Measurements from ENCODE around the gene COPS3.

Gene COPS3

DNA sequence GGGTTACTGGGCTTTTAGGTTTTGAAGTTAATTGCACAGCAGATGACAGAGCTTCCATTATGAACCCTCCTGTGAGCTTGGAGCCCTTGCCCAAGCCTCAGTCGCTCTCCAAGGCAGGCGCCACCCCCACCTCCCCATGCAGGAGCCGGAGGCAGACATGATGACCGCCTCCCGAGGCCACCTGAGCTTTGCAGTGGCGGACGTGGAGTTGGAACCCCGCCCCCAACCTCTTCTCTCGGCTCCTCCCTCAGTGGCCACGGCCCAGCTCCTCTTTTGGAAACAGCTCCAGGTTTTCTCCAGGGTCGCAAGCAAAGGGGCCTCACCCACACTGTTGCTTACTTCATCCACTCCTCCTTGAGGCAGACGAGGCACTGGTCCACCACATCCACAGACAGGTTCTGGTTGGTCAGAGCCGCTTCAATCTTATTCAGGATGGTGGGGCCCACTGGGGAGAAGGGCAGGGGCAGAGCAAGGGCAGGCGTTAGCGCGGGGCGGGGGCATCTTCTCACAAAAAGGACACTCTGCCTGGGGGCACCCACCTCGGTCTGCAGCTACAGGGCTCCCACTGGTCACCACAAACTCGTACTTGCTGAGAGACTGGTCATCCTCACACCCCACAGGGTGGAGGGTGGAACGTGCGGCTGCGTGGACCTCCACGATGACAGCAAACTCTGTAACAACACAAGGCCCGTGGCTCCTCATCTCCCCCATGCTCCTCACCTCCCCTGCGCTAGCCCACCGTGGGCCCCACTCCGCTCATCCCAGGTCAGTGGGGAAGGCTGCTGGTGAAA is 66.2 kb downstream of the COPS3 start:
- DNase-seq, result no peak

DNA sequence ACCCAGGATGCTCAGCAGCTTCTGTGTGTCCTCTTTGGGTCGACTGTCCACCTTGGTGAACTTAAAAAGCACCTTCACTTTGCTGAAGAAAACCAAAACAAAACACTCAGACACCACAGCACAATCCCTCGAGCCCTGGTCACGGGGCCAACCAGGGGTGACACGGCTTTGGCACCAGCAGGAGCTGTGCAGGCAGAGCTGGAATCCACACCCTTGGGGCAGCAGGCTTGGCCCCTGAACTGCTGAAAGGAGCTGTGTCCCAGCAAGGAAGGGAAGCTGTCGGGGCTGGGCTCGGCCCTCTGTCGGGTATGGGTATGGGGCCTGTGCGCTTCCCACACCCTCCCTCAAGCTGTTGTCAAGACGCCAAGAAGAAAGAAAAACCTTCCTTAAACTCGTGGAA is 67.3 kb downstream of the COPS3 start:
- DNase-seq, result no peak

DNA sequence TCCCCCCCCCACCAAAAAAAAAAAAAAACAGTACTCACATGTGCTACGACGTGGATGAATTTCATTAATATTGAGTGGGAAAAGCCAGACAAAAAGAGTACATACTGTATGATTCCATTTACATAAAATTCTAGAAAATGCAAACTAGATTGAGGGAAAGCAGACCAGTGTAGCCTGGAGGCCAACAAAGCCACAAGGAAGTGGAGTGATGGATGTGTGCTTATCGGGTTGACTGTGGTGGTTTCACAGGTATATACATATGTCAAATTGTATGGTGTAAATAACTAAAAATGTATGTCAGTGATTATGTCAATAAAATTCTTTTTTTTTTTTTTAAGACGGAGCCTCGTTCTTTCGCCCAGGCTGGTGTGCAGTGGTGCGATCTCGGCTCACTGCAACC is 73.0 kb downstream of the COPS3 start:
- DNase-seq, result no peak

DNA sequence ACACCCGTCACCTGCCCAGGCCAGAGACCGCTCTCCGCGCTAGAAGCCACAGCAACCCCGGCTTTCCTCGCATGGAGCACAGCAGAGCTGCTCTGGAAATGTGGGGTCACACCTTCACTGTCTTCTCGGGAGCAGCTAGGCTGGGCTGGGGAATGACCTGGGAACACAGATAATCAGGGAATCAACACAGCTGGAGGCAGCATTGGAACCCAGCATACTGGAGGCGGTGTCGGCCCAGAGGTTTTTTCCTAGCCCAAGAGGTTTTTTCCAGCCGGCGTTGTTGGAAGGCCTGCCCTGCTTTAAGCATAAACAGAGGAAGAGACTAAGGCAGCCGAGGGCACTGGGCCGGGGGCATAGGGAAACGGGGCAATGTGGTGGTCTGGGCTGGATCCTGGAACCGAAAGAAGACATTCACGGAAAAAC is 74.1 kb downstream of the COPS3 start:
- DNase-seq, result no peak

DNA sequence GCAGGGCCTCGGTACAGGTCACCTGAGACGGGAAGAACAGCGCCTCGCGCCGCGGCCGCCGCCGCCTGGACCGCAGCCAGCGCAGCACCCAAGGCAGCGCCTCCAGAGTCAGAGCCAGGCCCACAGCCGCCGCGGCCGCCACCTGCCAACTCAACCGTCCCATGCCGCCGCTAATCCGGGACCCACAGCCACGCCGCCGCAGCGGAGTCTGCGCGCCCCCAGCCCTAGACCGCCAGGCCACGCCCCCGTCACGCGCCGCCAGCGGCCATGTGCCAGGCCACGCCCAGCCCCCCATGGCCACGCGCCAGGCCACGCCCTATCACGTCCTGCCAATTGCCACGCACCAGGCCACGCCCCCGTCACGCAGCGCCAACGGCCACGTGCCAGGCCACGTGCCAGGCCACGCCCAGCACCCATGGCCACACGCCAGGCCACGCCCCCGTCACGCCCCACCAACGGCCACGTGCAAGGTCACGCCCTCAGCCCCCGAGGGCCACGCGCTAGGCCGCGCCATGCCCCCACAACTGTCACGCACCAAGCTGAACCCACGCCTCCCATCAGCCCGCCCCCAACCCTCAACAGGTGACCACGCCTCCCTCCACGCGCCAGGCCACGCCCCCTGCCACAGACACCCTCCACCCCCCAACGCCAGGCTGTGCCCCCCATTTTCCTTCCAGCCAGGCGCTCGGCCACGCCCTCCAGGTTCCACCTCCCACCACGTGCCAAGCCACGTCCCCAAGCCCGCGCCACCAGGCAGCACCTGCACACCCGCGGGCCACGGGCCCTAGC is 74.7 kb downstream of the COPS3 start, which contains the start of gene PLD6:
Gene PLD6, minus strand, starts transcription at position 210 of the 789 bp plus-strand sequence. Its CDS starts 47 bp downstream, at position 163.
- DNase-seq, result peak; percentile 97

DNA sequence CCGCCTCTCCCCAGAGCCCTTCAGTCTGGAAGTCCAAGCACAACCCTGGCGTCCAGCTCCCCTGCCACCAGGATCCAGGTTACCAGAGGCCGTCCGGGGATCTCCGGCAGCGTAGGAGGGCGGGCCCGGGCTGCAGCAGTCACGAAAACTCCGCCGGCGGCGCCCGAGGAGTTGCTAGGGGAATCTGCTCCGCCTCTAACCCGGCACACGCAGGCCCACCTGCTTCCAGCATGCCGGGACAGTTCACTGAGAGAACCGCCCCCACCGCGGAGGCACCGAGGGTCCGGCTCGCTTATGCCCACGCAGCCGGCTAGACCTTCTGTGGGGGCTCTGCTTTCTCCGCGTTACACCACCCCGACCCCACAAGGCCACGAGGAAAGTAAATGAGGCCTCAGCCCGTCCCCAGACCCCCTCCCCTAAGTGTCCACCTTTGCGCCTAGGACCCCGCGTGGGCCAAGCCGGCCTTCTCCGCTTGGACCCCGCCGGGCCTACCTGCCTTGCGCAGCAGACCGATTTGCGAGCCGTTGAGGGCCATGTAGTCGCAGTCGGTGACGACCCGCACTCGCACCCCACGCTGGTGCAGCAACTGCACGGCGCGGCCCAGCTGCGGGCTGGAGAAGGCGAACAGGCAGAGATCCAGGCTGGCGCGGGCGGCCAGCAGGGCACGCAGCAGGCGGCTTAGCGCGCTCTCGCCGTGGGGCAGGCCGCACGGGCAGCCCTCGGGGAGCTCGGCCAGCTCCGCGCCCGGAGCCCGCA is 75.5 kb downstream of the COPS3 start:
- DNase-seq, result peak; percentile 70

DNA sequence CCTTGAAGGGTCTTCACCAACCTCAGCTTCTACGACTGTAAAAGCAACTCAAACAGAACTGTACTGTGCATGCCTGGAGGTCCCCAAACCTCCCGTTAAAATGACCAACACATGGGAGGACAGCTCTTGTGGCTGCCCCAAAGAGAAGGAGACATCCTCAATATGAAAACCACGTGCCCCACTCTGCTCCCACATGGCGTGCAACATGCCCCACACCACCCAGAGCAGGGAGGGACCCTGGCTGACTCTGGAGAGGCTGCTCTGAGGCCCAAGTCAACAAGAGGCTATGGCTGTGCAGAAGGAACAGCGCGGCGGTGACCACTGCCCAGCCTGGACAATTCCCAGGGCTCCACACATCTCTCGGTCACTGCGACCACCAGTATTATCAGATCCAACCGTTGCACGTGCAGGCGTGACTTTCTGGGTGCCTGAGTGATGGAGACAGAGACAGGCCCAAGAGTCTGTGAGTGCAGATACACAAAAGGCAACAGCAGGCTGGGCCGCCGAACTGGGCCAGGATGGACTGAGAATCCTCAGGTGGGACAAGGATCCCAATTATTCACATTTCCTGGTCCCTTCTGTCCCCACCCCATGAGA is 76.3 kb downstream of the COPS3 start:
- DNase-seq, result no peak

DNA sequence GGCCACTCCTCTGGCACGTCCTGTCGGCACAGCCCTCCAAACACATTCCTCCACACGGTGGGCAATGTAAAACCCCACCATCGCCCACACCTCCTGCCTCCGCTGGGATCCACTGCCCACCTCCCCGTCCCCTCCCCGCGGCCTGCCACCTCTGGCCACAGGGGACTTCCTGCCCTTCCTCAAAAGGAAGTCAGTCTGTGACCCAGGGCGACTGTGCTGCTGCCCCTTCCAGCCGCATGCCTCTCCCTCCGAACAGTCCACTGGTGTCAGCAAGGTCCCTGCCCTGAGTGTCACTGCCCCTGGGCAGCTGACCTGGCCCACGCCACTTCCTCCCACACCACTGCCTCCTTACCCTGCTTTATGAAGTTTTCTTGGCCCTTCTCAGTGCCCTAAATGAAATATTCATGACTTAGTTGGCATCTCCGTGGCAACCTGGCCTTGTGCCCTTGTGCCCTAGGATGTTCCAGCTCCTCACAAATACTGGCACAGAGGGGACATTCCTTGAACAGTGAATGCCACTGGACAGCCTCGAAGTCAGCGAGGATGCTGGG is 76.9 kb downstream of the COPS3 start:
- no peak for DNase-seq

DNA sequence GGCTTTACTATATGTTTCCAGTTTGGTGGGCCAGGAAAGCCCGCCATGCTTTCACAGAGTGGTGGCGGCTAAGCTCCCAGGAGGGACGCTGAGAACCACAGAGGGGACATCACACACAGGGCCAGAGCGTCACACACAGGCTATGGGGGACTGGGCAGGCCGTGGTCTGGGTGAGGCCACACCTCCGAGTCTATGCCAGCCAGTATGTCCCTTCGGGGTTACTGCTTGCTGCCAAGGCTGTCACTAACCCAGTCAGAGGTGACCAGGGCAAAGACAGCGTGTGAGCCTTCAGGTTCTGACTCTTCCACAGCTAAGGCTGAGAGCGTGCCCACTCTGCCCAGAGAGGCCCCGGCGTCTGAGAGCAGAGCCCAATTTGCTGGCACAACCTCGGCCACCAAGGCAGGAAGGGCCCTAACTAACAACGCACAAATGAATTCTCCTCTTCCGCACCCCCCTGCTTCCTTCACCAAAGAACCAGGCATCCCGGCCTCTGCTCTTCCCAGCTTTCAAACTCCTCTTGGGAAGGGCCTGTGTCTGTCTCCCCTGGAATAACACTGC is 77.8 kb downstream of the COPS3 start:
- DNase-seq, result no peak

DNA sequence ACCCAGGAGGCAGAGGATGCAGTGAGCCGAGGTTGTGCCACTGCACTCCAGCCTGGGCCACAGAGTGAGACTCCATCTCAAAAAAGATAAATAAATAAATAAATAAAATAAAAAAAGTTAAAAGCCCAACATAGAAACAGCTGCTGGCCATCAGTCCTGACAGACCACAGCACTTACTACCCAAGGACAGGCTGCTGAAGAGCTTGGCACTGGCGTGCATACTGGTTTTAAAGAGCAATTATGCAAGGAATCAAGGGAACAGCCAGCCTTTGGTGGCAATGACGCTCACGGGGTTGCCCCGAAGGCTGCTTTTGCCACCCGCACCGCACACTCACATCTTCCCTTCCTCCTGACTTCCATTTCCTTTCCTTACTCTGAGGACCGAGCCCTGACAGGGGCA is 79.1 kb downstream of the COPS3 start:
- DNase-seq, result no peak

DNA sequence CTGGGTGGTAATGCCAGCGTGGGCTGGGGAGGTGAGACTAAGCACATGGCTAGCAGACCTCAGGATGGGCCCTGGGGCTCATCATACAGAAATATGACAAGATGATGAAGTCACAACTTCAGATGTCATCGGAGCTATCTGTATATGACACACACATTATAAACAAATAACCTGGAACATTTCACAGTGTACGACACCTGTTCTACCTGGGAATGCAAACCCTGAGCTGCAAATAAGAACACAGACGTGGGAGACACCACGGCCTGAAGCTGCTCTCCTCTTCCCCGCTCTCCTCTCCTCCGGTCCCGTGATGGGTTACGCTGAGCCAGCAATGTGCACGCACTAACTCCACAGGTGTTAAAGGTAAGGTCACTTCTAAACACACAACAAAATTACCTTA is 79.8 kb downstream of the COPS3 start:
- no peak for DNase-seq

DNA sequence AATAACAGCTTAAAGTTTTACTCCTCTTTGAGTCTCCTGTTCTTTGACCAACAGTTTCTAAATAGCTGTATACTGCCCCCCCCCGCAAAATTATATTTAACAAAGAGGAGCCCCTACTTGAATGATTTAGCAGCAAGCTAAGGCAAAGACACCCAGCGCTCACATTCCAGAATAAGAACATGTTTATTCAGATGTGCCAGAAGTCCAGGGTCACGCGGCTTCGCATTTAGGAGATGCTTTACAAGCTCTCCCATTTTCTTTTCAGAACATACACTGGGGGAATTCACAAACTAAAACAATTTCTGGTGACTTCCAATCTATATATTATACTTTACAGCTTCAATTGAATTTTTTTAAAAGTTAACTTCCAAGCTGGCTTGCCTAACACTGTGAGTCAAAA is 80.2 kb downstream of the COPS3 start:
- no peak for DNase-seq

DNA sequence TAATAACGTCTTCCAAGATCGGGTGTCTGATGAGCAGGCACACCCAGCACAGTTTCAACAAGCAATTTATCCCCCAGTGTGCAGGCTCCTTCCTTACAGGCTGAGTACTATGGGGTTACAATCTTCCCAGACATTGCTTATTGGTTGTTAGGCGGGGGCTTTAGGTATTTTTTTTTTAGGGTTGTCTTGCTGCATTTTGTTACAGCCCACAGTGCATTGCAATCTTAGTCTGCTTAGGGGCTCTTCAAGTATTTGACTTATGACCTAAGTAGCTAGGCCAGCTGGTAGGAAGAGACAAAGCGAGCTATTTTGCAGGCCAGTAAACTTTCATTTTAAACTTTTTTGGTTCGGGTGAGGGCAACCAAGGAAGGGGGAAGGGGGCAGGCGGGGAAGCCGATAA is 80.7 kb downstream of the COPS3 start:
- no peak for DNase-seq

DNA sequence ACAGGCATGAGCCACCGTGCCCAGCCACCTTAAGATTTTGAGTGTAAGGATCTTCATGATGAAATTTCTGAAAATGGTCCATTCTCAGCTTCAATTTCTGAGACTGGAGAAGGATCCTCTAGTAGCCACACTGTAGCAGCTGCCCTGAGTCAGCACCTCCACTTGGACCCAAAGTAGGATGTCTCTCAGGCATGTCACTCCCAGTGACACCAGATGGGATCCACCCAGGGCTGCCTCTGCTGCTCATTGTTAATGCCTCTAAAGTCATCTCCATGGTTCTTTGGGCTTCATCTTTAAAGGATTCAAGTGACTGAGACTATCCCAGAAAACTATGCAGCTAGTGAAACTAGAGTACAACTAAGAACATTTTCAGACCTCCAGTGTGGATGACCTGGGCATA is 82.8 kb downstream of the COPS3 start:
- DNase-seq, result no peak

DNA sequence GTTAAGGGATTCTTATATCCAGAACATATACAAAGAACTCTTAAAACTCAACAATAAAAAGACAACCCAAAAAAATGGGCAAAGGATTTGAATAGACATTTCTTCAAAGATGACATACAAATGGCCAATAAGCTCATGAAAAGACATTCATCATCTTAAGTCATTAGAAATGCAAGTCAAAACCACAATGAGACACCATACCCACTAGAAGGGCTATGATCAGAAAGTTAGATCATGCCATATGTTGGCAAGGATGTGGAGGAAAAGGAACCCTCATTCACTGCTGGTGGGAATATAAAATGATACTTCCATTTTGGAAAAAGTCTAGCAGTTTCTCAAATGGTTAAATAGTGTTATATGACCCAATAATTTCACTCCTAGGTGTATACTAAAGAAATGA is 84.3 kb downstream of the COPS3 start:
- no peak for DNase-seq

All from activated CD4-positive, CD25-positive, alpha-beta regulatory T cell treated with anti-CD3 and anti-CD28 coated beads, Interleukin-2, amount 50 U/mL, for 72 hours (primary cell).